NCI-H2196 (cell line): Measurements from ENCODE around the gene TFDP1.

ENCODE experiments used
- DNase-seq: peaks from one replicate; lab custom pipeline; 2025; ENCODE audit not compliant: unreplicated experiment; lab: John Stamatoyannopoulos, UW

TFDP1 gene

DNA sequence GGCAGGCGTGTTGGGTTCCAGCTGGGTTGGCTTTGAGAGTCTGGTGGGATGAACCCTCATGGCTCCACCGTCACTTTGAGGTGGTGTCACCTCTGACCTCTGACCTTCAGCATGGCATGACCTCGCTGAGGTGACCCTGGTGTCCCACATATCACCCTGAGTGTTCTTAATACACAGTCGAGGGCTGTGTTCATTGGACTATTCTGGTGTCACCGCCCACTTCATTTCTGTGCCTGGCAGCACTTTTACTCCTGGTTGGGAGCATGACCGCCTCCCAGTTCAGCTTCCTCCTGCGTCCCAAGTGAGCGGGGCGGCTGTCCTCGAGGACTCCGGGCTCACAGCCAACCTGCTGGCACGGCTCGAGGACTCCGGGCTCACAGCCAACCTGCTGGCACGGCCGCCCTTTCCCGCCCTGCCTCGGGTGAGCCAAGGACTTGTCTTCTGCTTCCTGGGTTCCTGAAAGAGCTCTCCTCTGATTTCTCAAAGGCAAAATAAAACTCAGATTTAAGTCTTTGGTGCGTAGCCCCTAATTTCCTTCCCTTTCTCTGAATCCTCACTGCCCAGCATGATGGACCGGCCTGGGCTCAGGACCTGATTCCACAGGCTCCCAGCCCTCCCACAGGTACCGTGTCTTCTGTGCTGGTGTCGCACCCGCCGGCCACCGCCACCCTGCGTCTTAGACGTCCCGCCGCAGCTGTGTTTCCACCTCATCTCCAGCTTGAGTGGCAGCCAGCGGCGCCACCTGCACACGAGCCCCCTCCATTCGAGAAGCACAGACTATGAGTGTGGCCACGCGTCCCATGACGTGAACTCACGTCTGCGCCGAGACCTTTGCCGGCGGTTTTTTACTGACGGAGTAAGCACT is 63.0 kb downstream of the TFDP1 start:
- peak; percentile 83 for DNase-seq

DNA sequence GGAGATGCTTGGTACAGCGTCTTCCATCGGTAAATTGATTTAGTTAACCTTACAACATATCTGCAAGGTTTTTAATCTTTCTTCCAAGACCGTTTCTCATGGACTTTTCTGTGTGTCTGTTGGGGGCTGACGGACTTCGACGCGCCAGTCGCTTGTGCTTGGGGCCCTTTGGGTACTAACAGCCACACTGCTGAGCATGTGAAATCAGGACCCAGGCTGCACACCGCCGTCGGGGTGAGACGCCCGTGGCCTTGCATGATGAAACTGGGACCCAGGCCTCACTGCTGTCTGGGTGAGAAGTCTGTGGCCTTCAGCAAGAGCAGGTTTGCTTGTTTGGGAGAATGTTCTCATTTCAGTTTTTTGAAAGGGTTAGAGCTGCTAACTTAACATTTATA is 63.7 kb downstream of the TFDP1 start:
- no peak for DNase-seq

DNA sequence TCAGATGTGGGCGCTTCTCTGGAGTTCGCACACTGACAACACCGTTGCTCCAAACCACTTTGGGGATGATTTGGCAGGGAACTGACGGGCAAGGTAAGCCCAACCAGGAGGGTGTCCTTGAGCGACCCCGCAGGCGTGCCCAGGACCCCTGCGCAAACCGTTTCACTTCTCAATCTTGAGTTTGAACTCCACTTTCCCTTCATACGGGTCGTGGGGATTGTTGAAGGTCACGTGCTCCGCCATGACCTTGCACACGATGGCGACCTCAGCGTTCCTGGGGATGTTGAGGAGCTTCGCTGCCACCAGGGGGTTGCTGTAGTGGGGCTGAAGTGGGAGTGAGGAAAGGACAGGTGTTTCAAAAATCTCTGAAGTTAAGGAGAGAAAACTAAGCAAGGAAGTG is 64.7 kb downstream of the TFDP1 start:
- DNase-seq, result no peak

DNA sequence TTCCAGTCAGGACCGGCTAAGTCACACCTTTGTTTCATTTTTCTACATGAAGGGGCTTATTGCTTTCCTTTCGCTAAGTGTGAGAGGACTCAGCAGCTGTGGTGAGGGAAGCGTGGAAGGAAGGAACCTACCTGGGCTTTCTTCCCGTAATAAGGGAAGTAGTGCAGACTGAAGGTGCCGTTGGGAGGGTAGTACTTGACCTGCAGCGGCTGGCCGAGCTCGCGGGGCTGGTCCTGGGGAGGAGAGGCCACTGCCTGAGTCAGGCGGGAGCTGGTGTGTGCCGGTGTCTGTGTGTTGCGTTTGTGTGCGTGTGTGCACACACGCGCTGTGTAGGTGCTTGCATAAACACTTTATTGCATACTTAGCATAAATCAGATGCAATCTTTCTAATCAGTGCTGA is 65.7 kb downstream of the TFDP1 start:
- DNase-seq, result no peak

DNA sequence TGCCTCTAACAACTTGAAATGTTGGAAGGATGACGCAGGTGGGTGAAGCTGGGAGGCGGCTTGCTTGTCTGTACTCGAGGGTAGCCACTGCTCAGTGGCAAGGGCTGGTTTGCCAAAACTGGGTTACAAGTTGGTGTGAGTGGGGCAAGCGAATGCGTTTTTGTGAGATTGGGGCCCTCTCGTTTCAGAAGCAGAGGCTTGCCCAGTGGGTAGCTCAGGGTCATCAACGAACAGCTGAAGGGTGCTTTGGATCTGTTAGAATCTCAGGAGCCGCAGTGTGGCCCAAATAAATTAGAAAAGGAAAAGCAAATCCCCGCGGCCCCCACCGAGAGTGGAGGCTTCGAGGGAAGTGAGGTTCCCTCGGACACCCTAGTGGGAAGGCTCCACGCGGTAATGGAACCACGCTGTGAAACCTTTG is 66.2 kb downstream of the TFDP1 start:
- no peak for DNase-seq

DNA sequence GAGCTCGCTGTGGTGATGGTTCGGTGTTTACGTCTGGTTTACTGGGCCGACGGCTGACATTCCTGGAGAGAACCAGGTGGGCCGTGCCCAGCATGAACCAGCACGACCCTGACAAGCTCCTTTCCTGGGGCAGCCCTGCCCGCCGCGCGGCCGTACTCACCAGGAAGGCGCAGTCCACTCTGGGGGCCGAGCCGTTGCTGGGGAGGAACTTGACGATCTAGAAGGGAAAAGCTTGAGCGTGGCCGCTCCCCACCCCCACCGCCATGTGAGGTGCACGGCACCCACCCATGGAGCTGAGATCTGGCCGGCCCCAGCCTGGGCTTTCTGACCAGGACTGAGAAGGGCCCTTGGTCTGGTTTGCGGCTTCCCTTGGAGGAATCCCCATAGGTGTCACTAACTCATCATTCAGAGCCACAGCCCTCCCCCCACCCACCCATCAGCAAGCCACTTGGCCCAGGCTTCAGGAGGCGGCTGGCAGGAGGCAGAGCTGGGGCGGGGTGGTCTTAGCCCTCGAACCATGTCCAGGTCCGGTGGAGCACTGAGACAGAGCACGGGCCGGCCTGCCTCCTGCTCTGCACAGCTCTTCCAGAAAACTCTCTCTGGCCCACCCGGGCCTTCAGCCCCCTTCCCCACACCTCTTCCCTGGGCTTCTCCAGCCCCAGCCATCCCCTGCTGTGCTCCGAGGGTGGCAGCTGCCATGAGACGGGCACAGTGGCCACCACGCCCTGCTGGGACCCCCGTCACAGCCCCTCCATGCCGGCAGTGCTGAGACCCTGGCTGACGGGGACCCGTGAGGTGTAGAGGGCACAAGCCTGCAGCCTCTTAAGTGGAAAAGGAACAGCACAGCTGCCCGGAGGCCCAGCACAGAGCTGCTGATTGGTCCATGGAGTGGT is 67.2 kb downstream of the TFDP1 start:
- DNase-seq, result no peak

DNA sequence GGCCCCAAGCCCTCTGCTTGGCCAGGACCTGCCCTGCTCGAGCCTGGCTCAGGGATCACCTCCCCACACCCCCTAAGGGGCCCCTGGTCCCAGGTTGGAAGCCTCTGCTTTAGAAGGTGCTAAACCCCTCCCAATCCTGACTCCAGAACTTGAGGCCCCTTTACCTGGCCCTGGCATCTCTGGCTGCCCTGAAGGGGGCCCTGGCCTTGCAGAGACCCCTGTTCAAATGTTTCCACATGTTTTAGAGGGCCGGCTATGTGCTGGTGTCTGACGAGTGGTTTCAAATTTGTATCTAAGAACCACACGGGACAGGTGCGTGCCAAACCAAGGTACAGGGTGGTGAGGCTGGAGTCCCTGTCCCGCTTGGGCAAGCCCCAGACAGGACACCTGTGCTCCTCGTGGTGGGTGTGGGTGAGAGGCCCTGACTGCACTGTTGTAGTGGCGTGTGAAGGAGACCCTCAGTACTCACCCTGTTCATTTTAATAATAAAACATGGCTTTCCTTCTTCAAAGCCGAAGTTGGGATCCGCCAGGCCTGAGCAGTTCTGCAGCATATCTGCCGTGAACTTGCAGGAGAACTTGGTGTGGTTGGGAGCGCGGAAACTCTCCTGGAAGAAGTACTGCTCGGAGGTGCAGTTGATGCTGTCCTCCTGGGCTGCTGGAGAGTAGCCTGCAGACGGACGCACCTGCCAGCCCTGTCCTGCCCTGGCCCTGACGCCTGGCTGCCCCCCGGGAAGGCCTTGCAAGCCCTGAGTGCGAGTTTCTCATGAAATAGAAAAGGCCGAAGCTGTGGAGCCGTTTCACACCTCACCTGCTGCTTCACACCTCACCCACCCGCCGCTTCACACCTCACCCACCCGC is 68.1 kb downstream of the TFDP1 start:
- DNase-seq, result no peak

DNA sequence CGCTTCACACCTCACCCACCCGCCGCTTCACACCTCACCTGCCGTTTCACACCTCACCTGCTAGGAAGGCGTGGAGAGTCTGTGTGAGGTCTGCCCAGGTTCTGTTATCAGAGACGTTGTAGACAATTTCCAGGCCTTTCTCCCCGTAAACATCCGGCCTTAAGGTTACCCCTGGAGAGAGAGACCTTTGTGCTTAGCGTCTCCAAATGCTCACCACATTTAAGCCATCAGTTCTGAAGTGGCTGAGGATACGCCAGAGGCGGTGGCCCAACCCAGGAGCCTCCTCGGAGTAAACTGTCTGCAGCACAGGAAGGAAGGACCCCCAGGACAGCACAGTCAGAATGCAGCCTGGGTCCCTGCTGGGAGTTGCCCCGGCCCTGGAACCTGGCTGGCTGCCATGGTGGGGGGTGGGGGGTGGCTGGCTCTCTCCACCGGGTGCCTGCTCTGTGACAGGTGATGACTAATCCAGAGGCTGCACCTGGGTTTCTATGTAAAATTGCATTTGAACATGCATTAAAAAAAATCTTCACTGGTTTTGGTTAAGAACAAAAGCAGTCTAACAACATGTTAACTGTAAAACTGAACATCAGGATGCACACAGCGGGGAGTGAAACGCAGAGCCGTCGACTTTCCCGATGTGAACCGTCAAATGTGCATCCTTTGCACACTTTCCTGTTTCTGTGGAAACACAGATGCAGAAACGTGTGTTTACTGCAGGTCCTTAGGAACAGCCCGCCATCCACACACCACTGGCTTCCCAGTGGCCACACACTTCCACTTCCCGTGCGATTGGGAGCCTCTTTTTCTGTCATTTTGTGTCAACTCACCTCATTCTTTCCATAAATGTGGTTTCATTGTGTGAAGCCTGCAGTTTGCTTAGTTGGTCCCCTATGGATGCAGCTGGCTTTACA is 69.0 kb downstream of the TFDP1 start:
- no peak for DNase-seq

DNA sequence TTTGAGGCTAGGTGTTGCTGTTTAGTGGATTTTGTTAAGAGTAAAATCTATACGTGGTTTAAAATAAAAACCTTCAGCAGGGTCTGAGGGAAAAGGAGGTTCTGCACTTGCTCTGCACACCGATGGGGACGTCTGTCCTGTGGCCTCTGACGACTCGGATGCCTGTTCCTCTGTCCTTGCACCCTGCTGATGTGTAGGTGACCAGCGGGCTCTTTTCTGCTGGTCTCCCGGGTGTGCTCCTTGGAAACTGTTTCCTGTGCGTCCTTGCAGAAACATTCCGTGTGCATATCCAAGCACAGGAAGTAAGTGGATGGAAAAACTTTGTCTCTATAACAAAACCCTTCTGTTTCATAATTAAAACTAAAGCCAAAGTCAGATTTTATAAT is 69.6 kb downstream of the TFDP1 start:
- DNase-seq, result no peak

DNA sequence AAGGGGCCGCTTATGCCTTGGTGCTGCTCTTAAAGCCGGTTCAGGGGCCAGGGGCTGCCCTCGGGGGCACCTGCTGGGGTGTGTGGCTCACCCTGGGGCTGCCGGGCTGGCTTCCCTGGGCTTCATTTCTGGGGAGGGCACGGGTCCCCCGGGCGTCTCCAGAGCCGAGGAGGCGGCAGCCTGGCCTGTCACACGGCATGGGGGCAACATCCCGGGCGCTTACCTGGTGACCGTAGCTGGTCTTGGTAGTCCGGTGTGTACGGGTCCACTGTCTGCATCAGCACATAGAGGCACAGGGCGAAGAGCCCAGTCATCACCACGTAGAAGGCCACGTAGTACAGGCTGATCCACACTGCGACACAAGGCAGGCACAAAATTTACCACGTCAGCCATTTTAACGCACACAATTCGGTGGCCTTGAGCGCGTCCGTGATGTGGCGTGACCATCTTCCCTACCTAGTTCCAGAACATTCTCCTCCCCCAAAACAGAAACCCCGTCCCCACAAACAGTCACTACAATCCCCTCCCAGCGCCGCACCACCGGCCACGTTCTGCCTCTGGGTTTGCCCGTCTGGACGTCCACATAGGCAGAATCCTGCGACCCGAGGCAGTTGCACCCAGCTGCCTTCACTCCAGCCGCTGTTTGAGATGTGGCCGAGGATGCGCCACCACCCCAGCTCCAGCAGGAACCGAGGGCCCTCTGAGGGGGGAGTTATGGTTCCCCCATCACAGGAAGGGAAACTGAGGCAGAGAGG is 70.2 kb downstream of the TFDP1 start:
- no peak for DNase-seq

DNA sequence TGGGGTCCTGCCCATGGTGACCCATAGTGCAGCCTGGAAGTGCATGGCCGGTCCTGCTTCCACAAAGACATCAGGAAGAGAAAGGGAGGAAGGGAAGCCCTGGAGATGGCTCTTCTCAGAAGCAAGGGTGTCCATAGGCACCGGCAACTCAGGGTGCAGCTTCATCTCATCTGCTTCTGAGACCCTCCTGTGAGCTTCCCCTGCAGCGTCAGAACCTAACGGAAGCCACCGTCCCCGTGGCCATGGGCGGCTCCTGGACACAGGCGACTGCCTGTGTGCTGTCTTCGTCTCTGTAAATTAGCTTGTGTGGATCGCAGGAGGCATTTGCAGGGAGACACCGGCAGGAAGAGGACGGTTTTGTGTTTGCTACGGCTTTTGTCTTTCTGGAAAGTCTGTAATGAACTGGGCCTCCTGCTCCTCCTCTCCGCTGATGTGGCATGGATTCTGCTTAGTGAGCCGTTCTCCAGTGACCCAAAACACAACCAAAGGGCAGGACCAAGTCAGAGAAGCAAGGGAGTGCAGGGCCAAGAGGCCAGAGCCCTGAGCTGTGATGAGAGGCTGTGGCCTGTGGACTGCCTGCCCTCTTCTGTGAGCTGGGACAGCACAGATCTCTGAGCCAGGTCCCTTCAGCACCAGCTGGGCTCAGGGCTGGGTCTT is 70.9 kb downstream of the TFDP1 start:
- no peak for DNase-seq

DNA sequence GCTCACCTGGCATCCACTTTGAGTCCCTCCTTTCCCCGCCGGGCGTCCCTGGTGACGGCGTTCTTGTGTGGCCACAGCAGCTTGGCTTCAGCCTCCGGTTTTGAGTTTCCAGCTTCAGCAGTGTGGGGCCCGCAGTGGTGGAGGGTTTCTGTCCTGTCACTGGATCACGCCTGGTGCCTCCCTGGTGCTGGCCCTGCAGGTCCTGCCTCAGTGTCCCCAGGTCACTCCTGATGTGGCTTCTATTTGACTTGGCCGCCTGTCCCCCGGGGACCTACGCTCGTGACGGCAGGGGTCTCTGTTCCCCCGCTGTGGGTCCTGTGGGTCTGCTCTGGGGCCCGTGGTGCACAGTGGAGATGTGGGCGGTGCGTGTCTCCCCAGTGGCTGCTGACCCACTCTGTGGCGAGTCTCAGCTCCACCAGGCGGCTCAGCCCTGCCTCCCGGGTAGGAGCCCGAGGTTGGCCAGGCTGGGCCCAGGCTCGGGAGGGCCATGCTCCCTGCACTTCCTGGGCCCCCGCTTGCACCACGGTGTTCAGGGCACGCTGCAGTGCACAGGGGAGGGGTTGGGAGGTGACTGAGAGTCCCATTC is 71.5 kb downstream of the TFDP1 start:
- no peak for DNase-seq

DNA sequence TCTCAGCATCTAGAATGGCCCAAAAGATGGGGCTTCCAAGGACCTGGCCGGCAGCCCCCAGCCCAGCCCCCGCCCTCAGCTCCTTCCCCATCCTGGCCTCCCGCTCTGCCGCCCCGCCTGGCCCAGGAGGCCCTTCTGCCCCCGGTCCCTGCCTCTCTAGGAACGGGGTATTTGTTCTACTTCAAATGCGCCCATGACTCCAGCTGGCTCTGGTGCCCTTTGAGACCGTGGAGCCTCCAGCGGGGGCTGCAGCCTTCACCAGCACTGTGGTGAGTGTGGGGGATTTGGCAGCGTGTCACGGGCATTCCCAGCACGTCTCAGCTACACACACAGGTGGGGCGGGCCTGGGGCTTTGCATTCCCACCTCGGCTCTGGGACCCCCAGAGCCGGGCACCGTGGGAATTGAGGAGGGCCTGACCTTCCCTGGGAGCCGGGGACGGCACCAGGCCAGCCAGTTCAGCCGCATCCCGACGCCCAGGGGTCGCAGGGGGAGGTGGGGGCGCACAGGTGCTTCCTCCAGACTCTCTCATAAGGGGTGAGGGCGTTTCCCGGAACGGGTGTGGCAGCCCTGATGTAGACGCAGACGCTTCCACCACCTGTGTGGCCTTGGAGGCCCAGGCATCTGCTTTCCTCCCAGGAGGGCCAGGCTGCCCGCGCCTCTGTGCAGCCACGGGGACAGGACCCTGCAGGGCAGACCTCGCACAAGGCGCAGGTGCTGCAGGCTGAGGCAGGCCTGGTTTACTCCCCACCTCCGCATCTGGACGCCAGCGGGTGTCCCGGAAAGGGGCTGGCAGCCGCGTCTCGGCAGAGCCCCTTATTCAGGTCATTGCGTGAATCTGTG is 72.5 kb downstream of the TFDP1 start:
- no peak for DNase-seq

DNA sequence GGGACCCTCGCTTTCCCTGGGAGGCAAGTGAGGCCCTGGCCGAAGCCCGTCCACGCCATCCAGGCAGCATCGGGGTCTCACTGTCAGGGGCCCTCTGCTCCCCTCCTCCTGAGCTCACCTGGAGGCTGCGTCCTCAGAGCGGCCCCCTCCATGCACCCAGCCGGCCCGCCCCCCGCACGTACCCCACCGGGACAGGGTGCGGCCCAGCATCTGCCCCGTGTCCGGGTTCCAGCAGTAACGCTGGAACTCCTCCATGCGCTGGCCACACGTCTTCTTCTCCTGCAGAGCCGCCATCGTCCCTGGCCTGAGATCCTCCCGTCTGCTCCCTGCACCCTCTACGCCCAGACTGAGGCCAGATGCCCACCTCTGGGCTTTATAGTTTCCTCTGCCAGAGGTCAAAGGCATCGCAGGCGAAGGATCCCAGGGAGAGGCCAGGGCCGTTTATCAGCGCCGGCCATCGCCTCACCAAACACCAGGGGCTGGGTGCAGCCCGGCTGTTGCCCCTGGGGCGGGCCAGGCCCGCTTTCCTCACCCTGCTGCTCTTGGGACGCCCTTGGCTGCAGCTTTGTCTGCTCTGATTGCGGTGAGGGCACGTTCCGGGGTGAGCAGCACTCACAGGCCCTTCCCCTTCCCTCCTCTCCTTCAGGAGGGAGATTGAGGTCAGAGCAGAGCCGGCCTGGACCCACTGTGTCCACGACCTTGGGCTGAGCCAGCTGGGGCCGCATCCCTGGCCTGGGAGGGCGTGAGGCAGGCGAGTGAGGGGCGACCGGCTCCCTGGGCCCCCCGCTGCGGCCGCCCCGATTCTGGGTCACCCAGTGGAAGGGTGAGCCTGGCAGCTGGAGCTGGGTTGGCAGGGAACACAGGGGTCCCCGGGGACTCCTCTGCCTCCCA is 73.5 kb downstream of the TFDP1 start, which contains the start of gene ATP4B:
TSS of gene ATP4B (minus strand) at position 348 of the 891 bp plus-strand sequence. CDS start at position 294, 54 bp downstream.
- DNase-seq, result no peak

DNA sequence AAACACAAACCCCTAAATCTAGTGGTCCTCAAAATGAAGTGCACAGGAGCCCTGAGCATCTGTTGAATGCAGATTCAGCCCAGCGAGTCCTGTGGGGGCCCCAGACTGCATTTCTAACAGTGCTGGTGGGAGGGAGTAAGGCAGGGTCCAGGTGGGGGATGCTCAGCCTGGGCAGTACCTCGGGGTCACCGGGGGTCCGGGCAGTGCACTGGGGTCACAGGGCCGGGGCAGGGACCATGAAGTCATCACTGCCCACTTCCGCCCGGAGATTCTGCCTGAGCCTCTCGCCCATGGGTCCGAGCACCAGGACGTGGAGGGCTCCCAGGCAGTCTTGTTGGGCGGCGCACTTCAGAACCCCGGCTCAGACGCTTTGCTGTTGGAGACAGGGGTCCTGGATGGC is 74.3 kb downstream of the TFDP1 start:
- DNase-seq, result no peak

DNA sequence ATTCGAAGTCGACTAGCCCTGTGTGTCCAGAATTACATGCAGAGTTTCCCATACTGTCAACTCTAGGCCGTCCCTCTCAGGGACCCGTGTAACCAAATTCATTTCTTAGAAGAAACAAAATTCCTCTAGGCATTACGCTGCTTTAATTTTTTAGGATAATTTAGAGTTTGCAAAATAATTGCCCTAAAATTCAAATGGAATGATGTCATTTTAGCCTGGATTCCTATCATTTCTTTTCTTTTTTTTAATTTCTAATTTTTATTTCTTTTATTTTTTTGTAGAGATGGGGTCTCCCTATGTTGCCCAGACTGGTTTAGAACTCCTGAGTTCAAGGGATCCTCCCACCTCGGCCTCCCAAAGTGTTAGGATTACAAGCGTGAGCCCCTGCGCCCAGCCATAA is 74.8 kb downstream of the TFDP1 start:
- DNase-seq, result no peak

DNA sequence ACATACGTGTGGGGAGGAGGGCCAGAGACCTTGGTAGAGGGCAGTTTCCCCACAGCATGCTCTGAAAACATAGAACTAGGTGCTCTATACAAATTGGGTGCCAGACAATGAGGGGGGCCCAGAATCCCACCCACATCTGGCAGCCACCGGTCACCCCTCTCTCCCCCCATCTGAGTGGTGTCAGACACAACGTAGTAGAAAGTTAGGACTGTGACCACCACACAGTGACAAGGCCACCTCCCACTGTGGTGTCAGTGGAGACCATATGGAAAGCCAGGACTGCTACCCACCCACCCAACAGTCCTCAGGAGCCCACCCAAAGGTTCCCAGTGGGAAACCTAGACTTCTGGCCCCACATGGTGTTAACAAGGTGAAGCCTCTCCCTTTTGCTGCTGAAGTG is 75.5 kb downstream of the TFDP1 start:
- no peak for DNase-seq
